ENCODE measurements around the gene ABCA8.

ABCA8 gene

DNA sequence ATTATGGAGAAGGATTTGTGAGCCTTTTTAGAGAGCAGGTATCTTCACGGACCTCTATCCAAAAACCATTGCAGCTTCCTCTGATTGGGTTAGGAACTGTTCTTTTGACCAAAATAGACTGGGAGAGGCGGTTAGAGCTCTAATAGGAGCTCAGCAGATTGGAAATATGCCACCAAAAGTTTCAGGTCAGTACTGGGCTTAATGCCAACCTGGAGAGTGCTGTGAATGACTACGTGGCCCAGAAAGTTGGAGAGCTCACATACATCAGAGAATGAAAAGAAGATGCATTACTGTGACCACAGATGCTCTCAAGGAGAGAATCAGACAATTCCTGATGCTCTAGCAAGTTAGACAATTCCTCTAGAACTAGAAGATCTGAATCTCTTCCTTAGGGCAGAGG is 86.5 kb downstream of the ABCA8 start:
- no peak for DNase-seq (ENCODE audit: low read depth in 3 of 3)

GRCh38 chr17:68867759-68868516 is 87.3 kb downstream of the ABCA8 start:
- DNase-seq (ENCODE audit: low read depth in 3 of 3), result no peak

DNA sequence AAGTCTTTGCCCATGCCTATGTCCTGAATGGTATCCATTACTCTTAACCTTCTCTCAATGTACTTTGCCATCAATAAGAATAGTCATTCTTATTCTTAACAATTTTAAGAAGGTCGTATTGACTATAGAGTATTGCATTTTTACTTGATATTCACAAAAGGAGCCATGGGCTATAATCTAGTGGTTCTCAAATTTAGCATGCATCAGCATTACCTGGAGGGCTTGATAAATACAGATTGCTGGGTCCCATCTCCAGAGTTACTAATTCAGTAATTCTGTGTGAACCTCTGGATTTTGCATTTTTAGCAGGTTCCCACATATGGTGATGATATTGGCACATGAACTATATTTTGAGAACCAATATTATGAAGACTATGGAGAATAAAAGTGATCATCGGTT is 89.6 kb downstream of the ABCA8 start:
- no peak for DNase-seq (ENCODE audit: low read depth in 3 of 3)

GRCh38 chr17:68863091-68863652 is 92.0 kb downstream of the ABCA8 start:
- no peak for DNase-seq (ENCODE audit: low read depth in 3 of 3)

GRCh38 chr17:68861602-68862001 is 93.6 kb downstream of the ABCA8 start:
- no peak for DNase-seq (ENCODE audit: low read depth in 3 of 3)

DNA sequence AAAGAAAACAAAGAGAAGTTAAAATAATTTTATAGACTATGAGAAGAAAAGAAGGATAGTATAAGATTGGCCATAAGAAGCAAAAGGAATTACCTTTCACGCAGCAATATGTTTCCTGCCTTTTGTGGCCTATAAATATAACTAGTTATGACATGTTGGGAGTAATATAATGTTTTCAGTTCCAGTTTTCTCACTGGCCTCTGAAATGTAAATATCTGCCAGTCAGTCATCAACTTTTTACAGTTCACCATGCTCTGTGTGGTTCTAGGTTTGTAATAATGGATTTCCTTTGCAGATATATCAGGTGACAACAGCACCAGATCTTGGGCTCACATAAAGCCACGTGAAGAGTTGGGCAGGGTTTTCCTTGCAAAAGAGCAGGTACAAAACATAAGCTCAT is 94.3 kb downstream of the ABCA8 start:
- no peak for DNase-seq (ENCODE audit: low read depth in 3 of 3)

DNA sequence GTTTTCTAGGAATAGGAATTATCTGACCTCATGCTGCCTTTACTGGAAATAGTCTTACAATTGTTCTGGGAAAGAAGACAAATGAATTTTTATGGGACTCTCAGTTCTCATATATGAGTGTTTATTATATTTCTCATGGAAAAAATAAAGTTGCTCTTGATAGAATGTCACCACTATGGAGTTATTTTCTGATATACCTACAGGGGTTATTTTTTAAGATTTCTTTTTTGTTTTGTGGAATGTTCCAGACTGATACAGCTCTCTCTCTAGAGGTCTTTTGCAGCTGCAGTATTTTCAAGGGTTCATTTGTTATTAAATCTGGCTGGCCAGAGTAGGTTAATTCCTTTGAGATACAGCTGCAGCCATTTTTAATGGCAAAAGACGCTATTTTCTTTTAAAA is 100.7 kb downstream of the ABCA8 start:
- no peak for DNase-seq (ENCODE audit: low read depth in 3 of 3)

- no peak for DNase-seq (ENCODE audit: low read depth in 3 of 3)
Measured at GRCh38 chr17:68853439-68853838, 101.8 kb downstream of the ABCA8 start.

DNA sequence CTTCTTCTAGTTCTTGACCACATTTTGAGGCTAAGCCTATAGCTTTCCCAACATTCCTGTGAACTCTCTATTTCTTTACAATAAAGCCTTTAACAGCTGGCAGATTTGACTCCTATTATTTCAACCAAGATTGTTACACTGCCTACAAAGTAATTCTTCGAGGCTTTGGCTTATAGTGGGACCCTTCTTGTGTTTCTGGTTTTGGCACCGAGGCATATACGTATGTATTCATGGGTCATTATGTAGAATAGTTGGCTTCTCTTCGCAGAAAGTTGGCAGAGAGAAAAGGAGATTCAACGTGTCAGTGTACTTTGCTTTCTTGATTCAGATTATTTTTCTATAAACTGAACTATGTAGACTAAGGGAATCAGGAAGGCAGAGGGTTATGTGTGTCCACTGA is 102.2 kb downstream of the ABCA8 start:
- no peak for DNase-seq (ENCODE audit: low read depth in 3 of 3)

GRCh38 chr17:68851890-68852289 is 103.3 kb downstream of the ABCA8 start:
- no peak for DNase-seq (ENCODE audit: low read depth in 3 of 3)

DNA sequence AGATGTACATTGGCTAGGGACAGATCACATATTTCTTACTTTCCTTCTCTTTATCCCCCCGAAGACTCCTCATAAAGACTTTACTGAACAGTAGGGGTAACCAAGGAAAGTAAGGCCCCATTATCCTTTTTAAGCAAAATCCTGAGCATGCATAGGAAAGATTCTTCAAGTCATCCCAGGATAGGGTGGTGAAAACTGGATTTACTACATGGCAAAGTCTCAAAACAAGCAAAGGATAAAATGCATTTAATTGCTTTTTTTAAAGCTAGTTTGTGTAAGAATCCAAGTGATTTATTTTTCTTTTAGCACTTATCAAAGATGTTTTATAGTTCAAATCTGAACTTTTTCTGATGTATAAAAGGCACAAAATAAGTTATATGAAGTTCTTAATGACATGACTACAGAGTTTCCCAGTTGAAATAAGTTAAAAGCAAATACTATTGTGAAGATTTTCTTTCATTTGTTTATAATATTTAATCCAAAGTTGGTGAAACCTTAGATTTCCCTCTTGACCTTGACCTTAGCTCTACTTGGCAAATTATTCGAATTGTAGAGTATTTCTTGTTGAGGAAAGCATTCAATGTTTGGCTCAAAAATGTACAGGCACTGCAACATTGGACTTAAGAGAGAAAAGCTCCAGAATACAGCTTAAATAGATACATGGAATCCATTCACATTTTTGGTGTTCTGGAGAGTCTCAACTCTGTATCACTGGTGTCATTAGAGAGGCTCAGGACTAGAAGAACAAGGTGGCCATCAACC is 104.3 kb downstream of the ABCA8 start:
- DNase-seq (ENCODE audit: low read depth in 3 of 3), result no peak

DNA sequence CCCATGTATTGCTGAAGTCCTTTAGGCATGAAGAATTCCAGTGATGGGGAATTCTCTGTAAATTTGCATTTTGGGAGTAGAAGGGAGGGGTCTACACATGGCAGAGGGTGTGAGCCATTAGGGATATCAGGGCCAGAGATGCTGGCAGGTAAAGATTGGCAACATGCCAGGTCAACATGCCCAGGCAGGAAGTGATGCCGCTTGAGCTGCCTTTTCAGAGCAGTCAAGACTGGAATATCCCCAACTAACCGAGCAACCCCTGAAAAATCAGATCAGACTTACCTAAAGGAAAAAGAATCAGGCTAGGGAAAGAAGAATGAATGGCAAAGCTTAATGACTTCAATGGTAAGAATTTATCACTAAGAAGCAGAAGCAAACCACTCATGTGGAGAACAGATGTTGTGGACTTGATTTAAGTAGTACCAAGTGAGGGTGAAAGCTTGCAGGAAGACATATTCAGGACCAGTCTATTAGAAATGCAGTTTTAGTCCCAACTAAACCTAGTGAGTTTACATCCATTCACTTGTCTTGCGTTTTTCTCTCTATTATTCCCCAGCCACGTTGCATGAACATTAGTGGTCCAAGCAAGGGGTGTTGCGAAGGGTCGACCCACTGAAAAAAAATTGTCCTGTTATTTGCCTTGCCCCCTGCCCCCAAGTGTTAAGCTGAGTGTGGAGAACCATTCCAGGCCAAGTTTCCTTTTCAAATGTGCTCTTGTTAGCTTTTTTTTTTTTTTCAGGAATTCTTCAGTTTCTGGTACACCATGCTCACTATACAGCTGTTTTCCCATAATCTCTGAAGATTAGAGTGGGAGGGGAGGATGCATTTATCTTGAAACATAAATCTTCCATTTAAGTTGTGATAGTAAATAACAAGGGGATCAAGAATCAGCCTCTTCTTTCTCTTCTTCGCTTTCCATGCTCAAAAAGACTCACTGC is 105.2 kb downstream of the ABCA8 start:
- no peak for DNase-seq (ENCODE audit: low read depth in 3 of 3)

GRCh38 chr17:68847711-68848110 is 107.5 kb downstream of the ABCA8 start:
- no peak for DNase-seq (ENCODE audit: low read depth in 3 of 3)

DNA sequence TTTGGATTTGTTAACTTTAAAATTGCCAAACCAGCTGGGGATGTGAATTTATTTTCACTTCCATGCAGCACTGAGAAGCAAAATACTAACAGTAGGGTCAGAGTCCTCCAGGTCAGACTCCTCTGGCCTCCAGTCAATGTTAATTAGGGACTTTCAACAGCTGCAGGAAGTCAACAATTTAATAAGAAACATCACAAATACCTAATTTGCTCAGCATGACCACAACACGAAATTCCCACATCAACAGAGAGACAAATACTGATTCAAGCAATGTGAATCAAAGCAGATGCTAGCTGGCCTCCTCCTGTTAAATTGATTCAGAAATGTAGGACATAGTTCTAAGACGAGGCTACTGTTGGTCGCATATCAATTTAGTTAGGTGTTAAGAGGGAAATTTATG is 111.7 kb downstream of the ABCA8 start:
- no peak for DNase-seq (ENCODE audit: low read depth in 3 of 3)

GRCh38 chr17:68840073-68840472 is 115.1 kb downstream of the ABCA8 start:
- DNase-seq (ENCODE audit: low read depth in 3 of 3), result no peak

- DNase-seq (ENCODE audit: low read depth in 3 of 3), result no peak
Measured at GRCh38 chr17:68835071-68835470, 120.1 kb downstream of the ABCA8 start.

DNA sequence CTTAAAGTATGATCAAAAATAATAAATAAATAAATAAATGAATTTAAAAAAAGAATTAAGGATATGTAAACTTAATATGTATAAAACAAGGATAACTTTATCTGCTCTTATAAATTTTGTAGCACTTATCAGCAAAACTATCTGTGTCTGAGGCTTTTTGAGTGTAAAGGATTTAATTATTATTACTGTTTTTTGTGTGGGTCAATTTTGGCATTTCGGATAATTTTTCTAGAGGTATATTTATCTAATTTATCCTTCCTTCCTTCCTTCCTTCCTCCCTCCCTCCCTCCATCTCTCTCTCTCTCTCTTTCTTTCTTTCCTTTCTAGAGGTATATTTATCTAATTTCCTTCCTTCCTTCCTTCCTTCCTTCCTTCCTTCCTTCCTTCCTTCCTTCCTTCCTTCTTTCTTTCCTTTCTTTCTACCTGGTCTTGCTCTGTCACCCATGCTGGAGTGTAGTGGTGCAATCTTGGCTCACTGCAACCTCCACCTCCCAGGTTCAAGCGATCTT is 120.8 kb downstream of the ABCA8 start:
- DNase-seq (ENCODE audit: low read depth in 3 of 3), result no peak

DNA sequence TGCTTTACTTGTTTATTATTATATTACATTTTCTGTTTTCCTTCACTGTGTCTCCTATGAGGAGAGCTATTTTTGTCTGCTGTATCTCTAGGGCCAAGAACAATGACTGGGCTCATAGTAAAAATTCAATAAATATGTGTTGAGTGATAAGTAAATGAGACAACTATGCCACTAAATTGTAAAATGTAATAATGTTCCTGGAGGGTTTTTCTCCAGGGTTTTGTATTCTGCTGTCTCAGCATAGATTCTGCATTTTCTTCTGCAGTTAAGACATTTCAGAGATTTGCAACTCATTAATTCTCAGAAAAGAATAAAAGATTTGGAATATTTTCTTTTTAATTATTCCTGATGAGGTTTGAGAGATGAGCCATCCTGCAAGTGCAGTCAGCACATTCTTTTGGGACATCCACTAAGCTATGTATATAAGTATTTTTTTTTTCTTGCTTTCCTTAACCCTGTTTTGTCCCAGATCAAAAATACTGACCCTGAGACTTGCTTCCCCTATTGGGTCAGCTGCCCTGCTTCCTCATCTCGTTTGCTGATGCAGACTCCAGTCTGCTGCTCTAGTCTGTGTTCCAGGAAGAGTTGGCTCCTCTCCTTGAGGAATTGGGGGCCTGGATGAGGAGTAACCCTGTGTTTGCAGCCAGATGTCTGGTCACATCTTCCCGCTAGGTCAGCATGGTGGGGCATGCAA is 122.9 kb downstream of the ABCA8 start:
- DNase-seq (ENCODE audit: low read depth in 3 of 3), result no peak

GRCh38 chr17:68831170-68831569 is 124.0 kb downstream of the ABCA8 start:
- DNase-seq (ENCODE audit: low read depth in 3 of 3), result no peak

DNA sequence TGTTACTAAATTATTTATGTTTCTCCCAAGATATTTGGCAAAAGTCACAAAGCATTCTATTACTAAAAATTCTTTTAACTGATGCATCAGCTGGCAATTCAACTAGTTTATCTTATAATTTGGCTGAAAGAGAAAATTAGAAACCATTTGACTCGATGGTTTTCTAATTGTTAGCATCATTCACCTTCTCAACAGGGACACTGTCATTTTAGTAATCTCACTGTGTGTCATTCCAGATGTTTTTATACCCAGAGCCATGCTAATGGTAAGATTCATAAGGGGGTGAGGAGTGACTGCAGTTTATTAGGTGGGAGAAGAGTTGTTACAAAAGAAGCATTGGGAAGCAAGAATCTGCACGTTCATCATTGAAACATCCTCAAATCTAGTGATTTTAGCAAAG is 124.9 kb downstream of the ABCA8 start:
- DNase-seq (ENCODE audit: low read depth in 3 of 3), result no peak

- DNase-seq (ENCODE audit: low read depth in 3 of 3), result no peak
Measured at GRCh38 chr17:68829211-68829610, 126.0 kb downstream of the ABCA8 start.

Data from stimulated activated CD4-positive, alpha-beta T cell treated with anti-CD3 and anti-CD28 coated beads, TNF-alpha, amount 100 ng/mL, for 48 hours (primary cell).